Measurements from ENCODE around the gene ASTN1.

- no peak for TF ChIP-seq CTCF (IDR thresholded peaks at IDR 0.05)
- no peak for TF ChIP-seq POLR2A (IDR thresholded peaks at IDR 0.05)
These were observed 268.3 kb downstream of the ASTN1 start for GRCh38 chr1:176896216-176896615.
